Neural cell (in vitro differentiated cells): Measurements from ENCODE around the gene SPTB.

Experiments used
- EP300 ChIP-seq: fragments of 450-650 bp; conservative IDR thresholded peaks from 2 replicates; pipeline ENCODE4 v1.6.1; 2014; ENCODE audit warnings: antibody characterized with exemption, mild to moderate bottlenecking, moderate library complexity; ENCODE audit not compliant: poor library complexity, severe bottlenecking
- EZH2 ChIP-seq: fragments of 200-600, 300-800 bp; shearing (Covaris generic), sonication (generic); IDR thresholded peaks from 2 replicates; pipeline ENCODE4 v1.6.1; 2014; ENCODE audit warnings: antibody characterized with exemption, low read length, borderline replicate concordance, mild to moderate bottlenecking; ENCODE audit not compliant: insufficient read depth, poor library complexity, severe bottlenecking
- MXI1 ChIP-seq: fragments of 450-650 bp; conservative IDR thresholded peaks from 2 replicates; pipeline ENCODE4 v1.6.1; 2014; ENCODE audit warnings: antibody characterized with exemption, mild to moderate bottlenecking; ENCODE audit not compliant: poor library complexity, severe bottlenecking
- POLR2AphosphoS5 ChIP-seq: IDR thresholded peaks from 2 replicates; pipeline ENCODE4 v1.6.1; 2012
- RAD21 ChIP-seq: fragments of 450-650 bp; conservative IDR thresholded peaks from 2 replicates; pipeline ENCODE4 v1.6.1; 2014; ENCODE audit warnings: antibody characterized with exemption, mild to moderate bottlenecking, moderate library complexity
- REST ChIP-seq: IDR thresholded peaks from 2 replicates; pipeline ENCODE4 v1.6.1; 2012; ENCODE audit warnings: borderline replicate concordance
- SMC3 ChIP-seq: fragments of 450-650 bp; conservative IDR thresholded peaks from 2 replicates; pipeline ENCODE4 v1.6.1; 2014; ENCODE audit warnings: antibody characterized with exemption, mild to moderate bottlenecking, moderate library complexity; ENCODE audit not compliant: poor library complexity
- TAF1 ChIP-seq: IDR thresholded peaks from 2 replicates; pipeline ENCODE4 v1.6.1; 2012; ENCODE audit warnings: low read depth
- TF ChIP-seq, protein P1 (sequence below): fragments of 450-650 bp; IDR thresholded peaks from 2 replicates; pipeline ENCODE4 v1.5.1; 2014; ENCODE audit warnings: antibody characterized with exemption, mild to moderate bottlenecking, moderate library complexity; ENCODE audit not compliant: poor library complexity, severe bottlenecking

DNA sequence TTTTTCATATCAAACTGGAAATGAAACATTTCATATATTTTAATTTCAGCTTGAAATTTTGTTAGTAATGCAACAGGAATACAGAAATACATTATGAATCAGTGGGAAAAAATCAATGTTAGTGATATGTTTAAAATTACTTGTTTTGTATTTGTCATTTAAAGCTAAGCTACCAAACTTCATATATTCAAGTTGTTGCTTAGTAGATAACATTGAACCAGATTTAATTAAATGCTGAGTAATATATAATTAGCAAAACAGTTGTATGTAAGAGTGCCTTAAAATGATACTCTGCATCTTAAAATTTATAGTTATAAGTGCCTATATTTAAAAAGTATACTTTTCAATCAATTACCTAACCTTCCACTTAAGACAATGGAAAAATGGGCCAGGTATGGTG lies 39.5 kb upstream of the SPTB start:
- no peak for TF ChIP-seq EZH2
- TF ChIP-seq REST = no peak
- TF ChIP-seq, protein P1, sequence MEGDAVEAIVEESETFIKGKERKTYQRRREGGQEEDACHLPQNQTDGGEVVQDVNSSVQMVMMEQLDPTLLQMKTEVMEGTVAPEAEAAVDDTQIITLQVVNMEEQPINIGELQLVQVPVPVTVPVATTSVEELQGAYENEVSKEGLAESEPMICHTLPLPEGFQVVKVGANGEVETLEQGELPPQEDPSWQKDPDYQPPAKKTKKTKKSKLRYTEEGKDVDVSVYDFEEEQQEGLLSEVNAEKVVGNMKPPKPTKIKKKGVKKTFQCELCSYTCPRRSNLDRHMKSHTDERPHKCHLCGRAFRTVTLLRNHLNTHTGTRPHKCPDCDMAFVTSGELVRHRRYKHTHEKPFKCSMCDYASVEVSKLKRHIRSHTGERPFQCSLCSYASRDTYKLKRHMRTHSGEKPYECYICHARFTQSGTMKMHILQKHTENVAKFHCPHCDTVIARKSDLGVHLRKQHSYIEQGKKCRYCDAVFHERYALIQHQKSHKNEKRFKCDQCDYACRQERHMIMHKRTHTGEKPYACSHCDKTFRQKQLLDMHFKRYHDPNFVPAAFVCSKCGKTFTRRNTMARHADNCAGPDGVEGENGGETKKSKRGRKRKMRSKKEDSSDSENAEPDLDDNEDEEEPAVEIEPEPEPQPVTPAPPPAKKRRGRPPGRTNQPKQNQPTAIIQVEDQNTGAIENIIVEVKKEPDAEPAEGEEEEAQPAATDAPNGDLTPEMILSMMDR = no peak
- no peak for TF ChIP-seq POLR2AphosphoS5
- TF ChIP-seq RAD21 = no peak
- TF ChIP-seq EP300 = no peak
- no peak for TF ChIP-seq MXI1
- TF ChIP-seq SMC3 = no peak
- TF ChIP-seq TAF1 = no peak
